Left lung (tissue), 10 donors: ENCODE results near the gene THRSP. TPM values are rescaled to one million over a fixed set of nuclear protein-coding genes. Genes with fewer than 3 reads are reported as not detected.

Source experiments
- ATAC-seq: fragments of 200-7000 bp; cut with Tn5 transposase; one replicate; pipeline ENCODE4 v1.9.1; 2020; ENCODE audit warnings: moderate library complexity
- DNase-seq, 4 donors: peaks; one replicate each; pipeline ENCODE4 v3.0.0-alpha.2; 2013 to 2020
- H3K27ac ChIP-seq, 2 donors: fragments of 200-600 bp; sonication (generic) in 1 of 2; one replicate each; pipeline versions ENCODE4 v1.5.0 to v1.8.0; 2020 to 2021
- H3K27me3 ChIP-seq, 2 donors: fragments of 200-600 bp; sonication (generic) in 1 of 2; one replicate each; pipeline versions ENCODE4 v1.5.0 to v1.8.0; 2020 to 2021
- H3K36me3 ChIP-seq, 2 donors: fragments of 200-600 bp; sonication (generic) in 1 of 2; one replicate each; pipeline versions ENCODE4 v1.5.0 to v1.8.0; 2020 to 2021
- H3K4me1 ChIP-seq, 2 donors: fragments of 200-600 bp; one replicate each; pipeline ENCODE4 v1.8.0; 2021
- H3K4me3 ChIP-seq, 2 donors: fragments of 200-600 bp; sonication (generic) in 1 of 2; one replicate each; pipeline versions ENCODE4 v1.5.0 to v1.8.0; 2020 to 2021; ENCODE audit warnings: mild to moderate bottlenecking in 1 of 2
- H3K9me3 ChIP-seq, 2 donors: fragments of 200-600 bp; sonication (generic) in 1 of 2; one replicate each; pipeline versions ENCODE4 v1.5.0 to v1.8.0; 2020 to 2021
- intact Hi-C, 2 donors: fragments of 100-400 bp; cut with DNase I; formaldehyde crosslinking; loops; one replicate each; pipeline versions ENCODE4 v1.11.2 to v1.14.2; 2022
- polyA plus RNA-seq, 6 donors: library from polyadenylated mRNA; unstranded; fragments of 120-200 nt; gene quantifications; one replicate each; pipeline ENCODE4 v1.2.1, GENCODE V29; 2013; ENCODE audit not compliant: insufficient read length in 6 of 6
- total RNA-seq, 2 donors: library from RNA; stranded (reverse); fragmentation: NEBNext Ultra II Directional; extraction: Animal tissue kit (Norgen Biotek cat#: 25700); gene quantifications; one replicate each; pipeline ENCODE4 v1.2.1, GENCODE V29; 2021
- TF ChIP-seq, protein P1 (sequence below), 2 donors: fragments of 200-600 bp; sonication (generic) in 1 of 2; IDR thresholded peaks; one replicate each; pipeline versions ENCODE4 v1.5.0 to v1.8.0; 2021; ENCODE audit warnings: antibody characterized with exemption in 2 of 2
- donor health status: DM: no; HTN: yes; CAD: no.
- donor health status: DM: no; HTN: no; CAD: no.

THRSP gene
- total and polyA plus RNA-seq, 8 donors, result 0.23 to 0.83 (median 0.44) TPM; not detected in 2

DNA sequence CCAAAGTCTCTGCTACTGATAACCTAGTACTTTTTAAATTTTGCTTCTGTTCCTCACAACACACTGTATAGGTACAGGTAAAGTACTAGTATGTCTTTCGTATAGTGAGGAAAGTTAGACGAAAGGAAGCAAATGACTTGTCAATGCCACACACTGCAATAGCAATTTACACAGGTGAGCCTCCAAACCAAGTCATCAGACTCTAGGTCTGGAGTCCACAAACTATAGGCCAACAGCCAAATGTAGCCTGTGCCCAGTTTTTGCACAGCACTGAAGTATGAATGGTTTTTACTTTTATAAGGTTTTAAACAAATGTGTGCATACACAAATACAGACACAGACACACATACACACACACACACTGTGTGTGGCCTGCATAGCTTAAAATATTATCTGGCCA, 47.6 kb downstream of the THRSP start:
- Histone ChIP-seq H3K9me3 (no peaks in the 10 kb centered on the region), H3K36me3 (peaks cover 0 to 48% of the 10 kb centered on the region in 2 donors), H3K4me3 (no peak overlapping the region), H3K27ac (no peak overlapping the region), H3K27me3 (no peaks in the 10 kb centered on the region), H3K4me1 (no peaks in the 10 kb centered on the region)
- intact Hi-C loops, result no loop called here
- DNase-seq (no peak), ATAC-seq (no peak)
- TF ChIP-seq, protein P1, sequence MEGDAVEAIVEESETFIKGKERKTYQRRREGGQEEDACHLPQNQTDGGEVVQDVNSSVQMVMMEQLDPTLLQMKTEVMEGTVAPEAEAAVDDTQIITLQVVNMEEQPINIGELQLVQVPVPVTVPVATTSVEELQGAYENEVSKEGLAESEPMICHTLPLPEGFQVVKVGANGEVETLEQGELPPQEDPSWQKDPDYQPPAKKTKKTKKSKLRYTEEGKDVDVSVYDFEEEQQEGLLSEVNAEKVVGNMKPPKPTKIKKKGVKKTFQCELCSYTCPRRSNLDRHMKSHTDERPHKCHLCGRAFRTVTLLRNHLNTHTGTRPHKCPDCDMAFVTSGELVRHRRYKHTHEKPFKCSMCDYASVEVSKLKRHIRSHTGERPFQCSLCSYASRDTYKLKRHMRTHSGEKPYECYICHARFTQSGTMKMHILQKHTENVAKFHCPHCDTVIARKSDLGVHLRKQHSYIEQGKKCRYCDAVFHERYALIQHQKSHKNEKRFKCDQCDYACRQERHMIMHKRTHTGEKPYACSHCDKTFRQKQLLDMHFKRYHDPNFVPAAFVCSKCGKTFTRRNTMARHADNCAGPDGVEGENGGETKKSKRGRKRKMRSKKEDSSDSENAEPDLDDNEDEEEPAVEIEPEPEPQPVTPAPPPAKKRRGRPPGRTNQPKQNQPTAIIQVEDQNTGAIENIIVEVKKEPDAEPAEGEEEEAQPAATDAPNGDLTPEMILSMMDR (IDR thresholded peaks at IDR 0.05), result no peak

DNA sequence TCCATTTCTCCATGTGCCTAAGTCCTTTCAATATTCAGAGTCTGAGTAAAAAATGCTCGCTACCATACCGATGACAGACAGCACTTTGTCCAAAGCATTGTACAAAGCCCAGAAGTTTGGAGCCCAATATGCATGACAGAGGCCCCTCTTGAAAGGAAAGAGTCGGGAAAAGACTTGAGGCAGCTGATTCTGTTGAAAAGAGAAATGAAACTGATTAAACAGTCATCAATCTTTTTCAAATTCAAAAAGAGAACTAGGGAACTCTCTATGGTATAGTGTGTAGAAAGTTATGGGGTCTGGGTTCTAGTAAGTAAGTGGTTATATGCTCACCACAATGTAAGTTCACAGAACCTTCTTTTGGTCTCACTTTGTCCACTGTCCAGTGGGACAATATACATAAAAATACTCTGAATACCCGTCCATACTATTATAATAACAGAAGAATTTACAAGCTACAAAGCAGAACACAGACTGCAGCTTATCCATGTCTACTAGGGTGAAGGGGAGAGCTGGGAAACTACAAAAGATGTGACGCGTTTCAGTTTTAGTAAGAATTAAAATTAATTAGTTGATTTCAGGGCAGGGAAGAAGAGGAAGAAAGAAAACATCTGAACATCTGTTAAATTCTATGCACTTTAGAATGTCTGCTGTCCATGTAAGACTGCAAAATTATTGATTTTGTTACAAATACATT, 49.1 kb downstream of the THRSP start:
- TF ChIP-seq, protein P1 (IDR thresholded peaks at IDR 0.05), result no peak
- Histone ChIP-seq H3K36me3 (peaks cover 0 to 42% of the 10 kb centered on the region in 2 donors), H3K27ac (no peak overlapping the region), H3K9me3 (no peaks in the 10 kb centered on the region), H3K4me3 (no peak overlapping the region), H3K4me1 (no peaks in the 10 kb centered on the region), H3K27me3 (no peaks in the 10 kb centered on the region)
- ATAC-seq (no peak), DNase-seq (no peak)
- intact Hi-C loops, result no loop called here

Other genes starting within 250 kb of the THRSP start
- 10 to 100 TPM; 49.3 to 51.3 TPM for gene RSF1, start 243.1 kb upstream of the THRSP start, total RNA-seq
- gene RSF1, start 243.1 kb upstream of the THRSP start, polyA plus RNA-seq, result 10 to 100 TPM; 66.9 to 94.8 (median 77.1) TPM
- 10 to 100 TPM; 21.4 to 33.8 TPM for gene AAMDC, start 242.7 kb upstream of the THRSP start, total RNA-seq
- 10 to 100 TPM; 48.1 to 74.5 (median 59.8) TPM for gene AAMDC, start 242.7 kb upstream of the THRSP start, polyA plus RNA-seq
- gene INTS4, start 69.2 kb upstream of the THRSP start, total RNA-seq, result 10 to 100 TPM; 31.1 to 31.2 TPM
- gene INTS4, start 69.2 kb upstream of the THRSP start, polyA plus RNA-seq, result 10 to 100 TPM; 50.2 to 63.9 (median 54.3) TPM
- gene KCTD14, start 40.6 kb upstream of the THRSP start, total RNA-seq, result 10 to 100 TPM; 17.7 to 19.2 TPM
- 10 to 100 TPM in 1 of 6 donors, 1 to 10 TPM in 5; 6.5 to 10.0 (median 8.6) TPM for gene KCTD14, start 40.6 kb upstream of the THRSP start, polyA plus RNA-seq
- 100 to 1,000 TPM; 182 to 224 TPM for gene NDUFC2, start 16.0 kb downstream of the THRSP start, total RNA-seq
- 100 to 1,000 TPM; 120 to 154 (median 139) TPM for gene NDUFC2, start 16.0 kb downstream of the THRSP start, polyA plus RNA-seq
- gene ALG8, start 75.8 kb downstream of the THRSP start, total RNA-seq, result 10 to 100 TPM; 32.2 to 39.7 TPM
- 10 to 100 TPM; 46.2 to 58.7 (median 53.2) TPM for gene ALG8, start 75.8 kb downstream of the THRSP start, polyA plus RNA-seq
- 10 to 100 TPM; 11.8 to 12.0 TPM for gene KCTD21, start 124.8 kb downstream of the THRSP start, total RNA-seq
- 10 to 100 TPM in 1 of 6 donors, 1 to 10 TPM in 5; 8.4 to 10.1 (median 8.8) TPM for gene KCTD21, start 124.8 kb downstream of the THRSP start, polyA plus RNA-seq
- gene USP35, start 125.1 kb downstream of the THRSP start, total RNA-seq, result 1 to 10 TPM; 7.4 to 8.0 TPM
- gene USP35, start 125.1 kb downstream of the THRSP start, polyA plus RNA-seq, result 1 to 10 TPM; 5.8 to 8.2 (median 6.6) TPM